Dendritic cell treated with granulocyte-macrophage colony-stimulating factor and Interleukin-4, amounts not matched to agents 40 ng/mL and 50 ng/mL, for 4 days (primary cell): Measurements from ENCODE around the gene MACROD2.
"Not testable (repeated sequence)": the region's sequence is repeated elsewhere in the genome, so short reads cannot be mapped to it uniquely, and the experiment has no call there.

ENCODE experiments used
- H3K27ac Mint-ChIP-seq: one replicate; pipeline ENCODE4 v1.8.0; 2022; ENCODE audit warnings: mild to moderate bottlenecking, mixed read lengths
- H3K27me3 Mint-ChIP-seq: one replicate; pipeline ENCODE4 v1.8.0; 2022; ENCODE audit warnings: mild to moderate bottlenecking, mixed read lengths
- H3K36me3 Mint-ChIP-seq: one replicate; pipeline ENCODE4 v1.8.0; 2022; ENCODE audit warnings: low read depth, mixed read lengths
- H3K4me1 Mint-ChIP-seq: one replicate; pipeline ENCODE4 v1.8.0; 2022; ENCODE audit warnings: low read depth, mixed read lengths
- H3K4me3 Mint-ChIP-seq: one replicate; pipeline ENCODE4 v1.8.0; 2022; ENCODE audit warnings: mild to moderate bottlenecking, moderate library complexity, mixed read lengths
- H3K9me3 Mint-ChIP-seq: one replicate; pipeline ENCODE4 v1.8.0; 2022; ENCODE audit warnings: mixed read lengths
- intact Hi-C: fragments of 100-400 bp; cut with micrococcal nuclease; formaldehyde crosslinking; loops from one replicate; pipeline ENCODE4 v1.15.0; 2022

Gene MACROD2

DNA sequence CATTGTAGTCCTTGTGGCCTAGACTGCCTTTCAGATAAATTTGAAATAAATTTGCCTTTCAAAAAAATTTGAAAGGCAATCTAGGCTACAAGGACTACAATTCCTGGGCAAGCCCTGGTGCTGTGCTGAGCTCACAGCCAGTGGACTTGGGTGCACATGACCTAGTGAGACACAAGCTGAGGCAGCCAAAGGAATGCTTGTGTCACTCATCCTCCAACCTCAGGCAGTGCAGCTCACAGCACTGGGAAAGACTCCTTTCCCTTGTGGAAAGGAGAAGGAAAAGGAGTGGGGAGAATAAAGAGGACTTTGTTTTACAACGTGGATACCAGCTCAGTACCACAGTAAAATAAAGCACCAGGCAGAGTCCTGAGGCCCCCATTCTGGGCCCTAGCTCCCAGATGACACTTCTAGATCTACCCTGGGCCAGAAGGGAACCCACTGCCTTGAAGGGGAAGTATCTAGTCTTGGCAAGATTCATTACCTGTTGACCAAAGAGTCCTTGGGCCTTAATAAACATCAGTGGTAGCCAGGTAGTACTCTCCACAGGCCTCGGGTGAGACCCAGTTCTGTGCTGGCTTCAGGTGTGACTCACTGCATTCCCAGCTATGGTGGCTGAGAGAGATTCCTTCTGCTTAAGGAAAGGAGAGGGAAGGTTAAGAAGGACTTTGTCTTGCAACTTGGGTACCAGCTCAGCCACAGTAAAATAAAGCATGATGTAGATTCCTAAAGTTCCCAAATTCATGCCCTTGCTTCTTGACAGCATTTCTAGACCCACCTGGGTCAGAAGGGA is 1001.8 kb downstream of the MACROD2 start:
- intact Hi-C loops: no loop called here
- H3K4me1 Mint-ChIP-seq: no peaks in the 10 kb centered on the region
- H3K9me3 Mint-ChIP-seq: peaks cover 31% of the 10 kb centered on the region
- no peak overlapping the region for H3K4me3 Mint-ChIP-seq
- H3K27ac Mint-ChIP-seq: no peak overlapping the region
- no peaks in the 10 kb centered on the region for H3K27me3 Mint-ChIP-seq
- no peaks in the 10 kb centered on the region for H3K36me3 Mint-ChIP-seq

DNA sequence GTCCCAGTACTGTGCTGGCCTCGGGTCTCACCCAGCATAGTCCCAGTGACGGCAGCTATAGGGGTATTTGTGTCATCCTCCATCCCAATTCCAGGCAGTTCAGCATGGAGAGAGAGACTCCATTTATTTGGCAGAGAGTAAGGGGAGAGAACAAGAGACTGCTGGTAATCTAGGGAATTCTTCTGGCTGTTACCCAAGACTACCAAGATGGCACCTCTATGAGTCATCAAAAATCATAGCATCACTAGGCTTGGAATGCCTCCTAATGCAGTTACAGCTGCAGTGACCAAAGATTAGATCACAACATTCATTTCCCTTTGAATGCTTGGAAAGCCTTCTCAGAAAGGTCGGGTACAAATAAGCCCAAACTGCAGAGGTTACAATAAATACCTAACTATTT is 1002.5 kb downstream of the MACROD2 start:
- intact Hi-C loops: no loop called here
- no peaks in the 10 kb centered on the region for H3K36me3 Mint-ChIP-seq
- H3K27ac Mint-ChIP-seq: no peak overlapping the region
- H3K9me3 Mint-ChIP-seq: peaks cover 31% of the 10 kb centered on the region
- no peaks in the 10 kb centered on the region for H3K27me3 Mint-ChIP-seq
- H3K4me1 Mint-ChIP-seq: no peaks in the 10 kb centered on the region
- no peak overlapping the region for H3K4me3 Mint-ChIP-seq

DNA sequence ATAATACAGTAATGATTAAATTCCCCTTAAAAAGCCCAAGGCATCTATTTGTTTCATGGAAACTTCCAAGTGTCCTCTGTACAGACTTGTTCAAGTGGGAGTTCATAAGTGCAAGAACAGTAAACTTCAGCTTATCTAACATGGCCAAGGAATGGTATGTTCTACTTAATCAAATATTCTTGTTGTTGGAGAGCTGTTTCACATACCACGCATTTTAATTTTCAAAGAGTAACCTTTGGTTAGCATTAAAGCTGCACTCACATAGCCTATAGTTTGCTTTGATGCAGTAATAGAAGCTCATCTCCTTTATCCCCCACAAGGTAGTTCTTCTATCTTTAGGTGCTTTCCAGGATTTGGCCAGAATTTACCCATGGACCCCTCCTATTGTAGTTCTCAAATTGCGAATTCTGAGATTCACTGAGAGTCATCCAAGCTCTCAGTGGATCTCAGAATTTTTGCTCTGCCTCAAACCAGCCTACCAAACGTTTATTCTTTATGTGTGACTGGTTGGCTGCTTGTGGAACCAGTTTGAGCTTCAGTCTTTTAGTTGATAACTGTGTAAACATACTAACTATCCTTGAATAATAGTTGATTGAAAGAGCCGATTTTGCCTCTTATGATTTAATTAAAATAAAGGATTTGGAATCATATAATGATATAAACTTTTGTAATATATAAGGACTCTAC is 1010.1 kb downstream of the MACROD2 start:
- no peak overlapping the region for H3K27ac Mint-ChIP-seq
- H3K4me3 Mint-ChIP-seq: no peak overlapping the region
- H3K4me1 Mint-ChIP-seq: no peaks in the 10 kb centered on the region
- H3K9me3 Mint-ChIP-seq: no peaks in the 10 kb centered on the region
- intact Hi-C loops: no loop called here
- H3K36me3 Mint-ChIP-seq: no peaks in the 10 kb centered on the region
- no peaks in the 10 kb centered on the region for H3K27me3 Mint-ChIP-seq

DNA sequence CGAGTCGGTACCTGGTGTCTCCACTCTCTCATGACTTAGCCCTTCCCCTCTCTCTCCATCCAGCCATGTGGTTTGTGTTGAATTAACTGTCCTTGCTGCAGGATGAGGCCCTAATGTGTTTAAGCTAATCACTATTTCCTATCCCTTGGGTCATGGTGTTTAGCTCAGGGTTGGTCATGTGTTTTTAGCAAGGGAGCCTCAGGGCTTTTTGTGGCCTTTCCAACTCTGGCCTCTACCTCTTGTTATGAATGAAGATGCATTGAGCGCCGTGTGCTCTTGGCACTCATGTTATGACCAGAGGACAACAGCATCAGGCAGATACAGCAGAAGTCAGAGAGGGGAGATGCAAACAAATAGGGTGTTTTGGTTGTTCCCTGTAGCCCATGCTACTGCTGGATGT is 1016.3 kb downstream of the MACROD2 start:
- peaks cover 19% of the 10 kb centered on the region for H3K9me3 Mint-ChIP-seq
- no peaks in the 10 kb centered on the region for H3K4me1 Mint-ChIP-seq
- intact Hi-C loops: no loop called here
- H3K27me3 Mint-ChIP-seq: no peaks in the 10 kb centered on the region
- H3K36me3 Mint-ChIP-seq: no peaks in the 10 kb centered on the region
- no peak overlapping the region for H3K27ac Mint-ChIP-seq
- H3K4me3 Mint-ChIP-seq: no peak overlapping the region

DNA sequence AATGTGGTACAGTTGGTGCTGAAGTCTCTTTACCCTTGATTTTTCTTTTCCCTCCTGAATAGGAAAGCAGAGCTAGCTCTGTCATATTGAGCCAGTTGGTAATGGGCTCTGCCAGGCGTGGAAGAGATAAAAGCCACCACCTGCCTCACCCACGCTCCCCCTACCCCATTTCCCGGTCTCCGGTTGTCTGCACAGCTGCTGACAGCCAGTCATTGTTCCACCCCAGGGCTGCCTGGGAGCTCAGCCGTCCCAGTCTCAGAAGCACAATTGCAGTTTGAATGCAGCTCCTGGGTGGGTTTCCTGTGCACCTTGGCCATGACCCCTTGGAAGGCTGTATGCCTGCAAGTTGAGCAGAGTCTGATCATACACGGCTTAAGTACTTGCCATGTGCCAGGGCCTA is 1017.2 kb downstream of the MACROD2 start:
- no peaks in the 10 kb centered on the region for H3K4me1 Mint-ChIP-seq
- H3K27me3 Mint-ChIP-seq: no peaks in the 10 kb centered on the region
- no peak overlapping the region for H3K27ac Mint-ChIP-seq
- intact Hi-C loops: no loop called here
- peaks cover 28% of the 10 kb centered on the region for H3K9me3 Mint-ChIP-seq
- H3K36me3 Mint-ChIP-seq: no peaks in the 10 kb centered on the region
- H3K4me3 Mint-ChIP-seq: no peak overlapping the region

DNA sequence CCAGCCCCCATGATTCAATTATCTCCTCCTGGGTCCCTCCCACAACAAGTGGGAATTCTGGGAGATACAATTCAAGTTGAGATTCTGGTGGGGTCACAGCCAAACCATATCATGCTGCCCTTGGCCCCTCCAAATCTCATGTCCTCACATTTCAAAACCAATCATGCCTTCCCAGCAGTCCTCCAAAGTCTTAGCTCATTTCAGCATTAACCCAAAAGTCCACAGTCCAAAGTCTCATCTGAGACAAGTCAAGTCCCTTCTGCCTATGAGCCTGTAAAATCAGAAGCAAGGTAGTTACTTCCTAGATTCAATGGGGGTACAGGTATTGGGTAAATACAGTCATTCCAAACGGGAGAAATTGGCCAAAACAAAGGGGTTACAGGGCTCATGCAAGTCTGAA is 1021.6 kb downstream of the MACROD2 start:
- H3K4me3 Mint-ChIP-seq, H3K4me1 Mint-ChIP-seq, intact Hi-C loops, H3K27me3 Mint-ChIP-seq, H3K36me3 Mint-ChIP-seq, H3K27ac Mint-ChIP-seq: not testable (repeated sequence)
- peaks cover 52% of the 10 kb centered on the region for H3K9me3 Mint-ChIP-seq

DNA sequence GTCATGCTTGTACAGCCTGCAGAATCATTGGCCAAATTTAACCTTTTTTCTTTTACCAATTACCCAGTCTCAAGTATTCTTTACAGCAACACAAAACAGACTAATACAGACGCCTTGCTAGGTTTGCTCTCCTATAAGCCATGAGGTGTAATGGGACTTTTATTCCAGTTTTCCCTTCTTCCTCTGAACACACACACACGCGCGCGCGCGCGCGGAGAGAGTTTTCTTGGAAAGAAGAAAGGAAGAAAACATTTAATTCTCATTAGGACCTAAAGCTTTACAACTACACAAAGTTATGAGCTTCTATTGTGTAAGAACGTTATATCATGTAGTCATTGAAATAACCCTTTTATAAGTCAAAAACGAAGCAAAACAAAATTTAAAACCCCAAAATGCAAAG is 1023.6 kb downstream of the MACROD2 start:
- H3K27ac Mint-ChIP-seq: no peak overlapping the region
- no peaks in the 10 kb centered on the region for H3K36me3 Mint-ChIP-seq
- no peak overlapping the region for H3K4me3 Mint-ChIP-seq
- no peaks in the 10 kb centered on the region for H3K27me3 Mint-ChIP-seq
- H3K4me1 Mint-ChIP-seq: no peaks in the 10 kb centered on the region
- peaks cover 55% of the 10 kb centered on the region for H3K9me3 Mint-ChIP-seq
- intact Hi-C loops: no loop called here

DNA sequence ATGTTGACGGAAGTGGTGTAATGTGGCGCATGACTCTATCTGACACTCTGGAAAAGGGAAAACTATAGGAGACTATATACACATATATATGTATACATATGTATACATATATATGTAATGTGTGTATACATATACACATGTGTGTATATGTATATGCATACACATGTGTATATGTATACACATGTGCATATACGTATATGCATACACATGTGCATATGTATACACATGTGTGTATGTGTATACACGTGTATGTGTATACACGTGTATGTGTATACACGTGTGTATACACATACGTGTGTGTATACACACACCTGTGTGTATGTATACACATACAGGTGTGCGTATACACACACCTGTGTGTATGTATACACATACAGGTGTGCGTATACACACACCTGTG is 1025.5 kb downstream of the MACROD2 start:
- peaks cover 51% of the 10 kb centered on the region for H3K9me3 Mint-ChIP-seq
- no peaks in the 10 kb centered on the region for H3K36me3 Mint-ChIP-seq

DNA sequence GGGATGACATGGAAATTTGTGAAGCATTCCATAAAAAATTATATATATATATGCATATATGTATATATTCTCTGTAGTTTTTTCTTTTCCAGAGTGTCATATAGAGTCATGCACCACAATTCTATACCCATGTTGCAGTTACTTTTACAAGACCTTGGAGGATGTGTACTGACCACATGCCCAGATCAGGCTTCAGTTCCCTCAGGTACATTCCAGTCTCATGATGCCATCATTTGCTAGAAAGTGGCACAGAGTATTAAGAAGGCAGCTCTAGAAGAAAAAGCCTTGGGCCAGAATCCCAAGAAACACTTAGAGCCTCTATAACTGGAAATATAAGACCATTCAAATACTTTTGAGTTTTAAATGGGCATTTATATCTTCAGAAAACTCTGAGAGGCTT is 1027.6 kb downstream of the MACROD2 start:
- H3K27me3 Mint-ChIP-seq: no peaks in the 10 kb centered on the region
- H3K27ac Mint-ChIP-seq: no peak overlapping the region
- H3K36me3 Mint-ChIP-seq: no peaks in the 10 kb centered on the region
- no peak overlapping the region for H3K4me3 Mint-ChIP-seq
- H3K4me1 Mint-ChIP-seq: no peaks in the 10 kb centered on the region
- H3K9me3 Mint-ChIP-seq: peaks cover 35% of the 10 kb centered on the region
- intact Hi-C loops: no loop called here

More for the DNA sequence above, 1025.5 kb downstream of the MACROD2 start:
- Mint-ChIP-seq H3K4me1 (no peaks in the 10 kb centered on the region), H3K27me3 (no peaks in the 10 kb centered on the region), H3K4me3 (no peak overlapping the region), H3K27ac (no peak overlapping the region)
- intact Hi-C loops: no loop called here

DNA sequence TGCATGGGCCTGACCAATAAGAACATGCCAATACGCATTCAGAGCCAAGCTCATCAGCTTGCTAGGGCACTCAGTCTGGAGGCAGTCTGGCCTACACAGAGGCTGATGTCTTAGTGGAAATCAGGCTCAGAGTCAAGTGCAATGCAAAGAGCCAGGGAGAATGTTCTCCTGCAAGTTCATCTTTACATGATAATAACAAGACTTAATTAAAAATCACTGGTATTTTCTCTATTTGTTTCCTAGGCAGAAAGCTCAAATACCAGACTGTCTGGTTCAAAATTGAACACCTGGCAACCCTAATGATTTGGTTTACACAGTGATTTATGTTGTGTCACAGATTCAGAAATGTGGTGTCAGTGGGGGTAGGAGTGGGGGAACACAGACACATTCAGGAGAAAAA is 1031.4 kb downstream of the MACROD2 start:
- H3K27me3 Mint-ChIP-seq: no peaks in the 10 kb centered on the region
- intact Hi-C loops: no loop called here
- no peak overlapping the region for H3K4me3 Mint-ChIP-seq
- H3K27ac Mint-ChIP-seq: no peak overlapping the region
- H3K9me3 Mint-ChIP-seq: peaks cover 54% of the 10 kb centered on the region
- H3K36me3 Mint-ChIP-seq: no peaks in the 10 kb centered on the region
- H3K4me1 Mint-ChIP-seq: no peaks in the 10 kb centered on the region

DNA sequence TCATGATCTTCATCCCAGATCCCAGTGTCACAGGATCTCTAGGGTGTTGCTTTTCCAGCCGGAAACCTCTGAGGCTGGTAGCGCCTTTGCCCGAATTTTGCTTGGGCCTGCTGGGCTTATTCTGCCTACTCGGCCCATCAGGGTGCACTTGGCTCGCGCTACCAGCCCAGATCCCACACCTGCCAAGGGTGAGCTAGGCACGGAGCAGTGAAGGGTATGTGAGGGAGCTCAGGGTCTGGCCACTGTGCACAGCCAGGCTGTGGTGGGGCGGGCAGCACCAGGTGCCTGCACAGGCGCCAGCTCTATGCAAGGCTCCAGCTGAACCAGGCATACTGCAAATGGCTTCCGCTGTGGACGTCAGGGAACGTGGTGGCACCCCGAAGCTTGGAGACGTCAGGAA is 1035.5 kb downstream of the MACROD2 start:
- H3K9me3 Mint-ChIP-seq: peaks cover 63% of the 10 kb centered on the region
- no peaks in the 10 kb centered on the region for H3K27me3 Mint-ChIP-seq
- no peaks in the 10 kb centered on the region for H3K4me1 Mint-ChIP-seq
- no peaks in the 10 kb centered on the region for H3K36me3 Mint-ChIP-seq
- H3K4me3 Mint-ChIP-seq: no peak overlapping the region
- H3K27ac Mint-ChIP-seq: no peak overlapping the region
- intact Hi-C loops: no loop called here

DNA sequence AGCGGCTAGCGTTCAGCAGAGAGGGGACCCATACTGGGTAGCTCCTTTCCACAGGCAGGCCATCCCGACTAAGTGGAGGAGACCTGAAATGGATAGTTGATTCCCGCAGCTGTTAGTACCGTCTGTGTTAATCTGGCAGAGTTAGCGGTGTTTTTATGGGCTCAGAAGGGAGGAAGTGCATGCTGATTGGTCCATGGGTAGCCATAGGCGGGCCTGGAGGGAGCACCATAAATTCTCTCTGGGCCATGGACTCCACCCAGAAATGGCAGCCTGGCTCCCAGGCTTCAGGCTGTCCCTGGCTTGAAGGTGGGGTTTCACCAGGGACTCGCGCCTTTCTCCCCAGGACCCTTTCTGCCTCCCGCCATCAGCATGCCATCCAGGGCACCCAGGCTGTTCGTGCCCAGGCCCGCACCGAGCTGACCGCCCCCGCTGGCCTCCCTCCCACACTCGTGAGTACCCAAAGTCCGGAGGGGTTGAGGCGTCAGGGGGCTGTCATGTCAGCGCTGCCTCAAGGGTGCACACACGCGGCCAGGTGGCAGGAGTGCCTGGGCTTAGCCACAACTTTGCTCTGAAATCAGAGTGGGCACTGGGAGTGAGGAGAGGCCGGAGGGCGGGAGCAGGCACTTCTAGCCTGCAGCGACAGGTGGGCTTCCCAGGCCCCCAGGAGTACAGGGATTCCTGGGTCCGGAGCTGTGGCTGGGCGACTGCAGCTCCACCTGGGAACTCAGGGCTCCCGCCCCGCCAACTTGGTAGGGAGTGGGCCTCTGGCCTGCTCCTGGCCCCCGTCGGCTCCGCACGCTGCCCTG is 1036.4 kb downstream of the MACROD2 start:
- H3K27me3 Mint-ChIP-seq: no peaks in the 10 kb centered on the region

DNA sequence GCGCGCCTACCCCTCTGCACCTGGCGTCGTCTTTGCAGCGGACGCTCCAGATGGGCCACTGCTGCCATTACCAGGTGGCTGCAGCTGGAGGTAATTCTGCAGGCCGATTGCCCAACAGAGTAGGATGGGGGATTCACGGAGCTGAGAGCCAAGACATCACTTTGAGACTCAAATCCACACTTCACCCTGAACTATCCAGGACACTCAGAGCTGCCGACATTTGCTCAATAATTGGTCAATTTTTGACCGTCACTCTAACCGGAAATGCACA is 1037.0 kb downstream of the MACROD2 start:
- no peaks in the 10 kb centered on the region for H3K4me1 Mint-ChIP-seq
- intact Hi-C loops: no loop called here
- no peaks in the 10 kb centered on the region for H3K36me3 Mint-ChIP-seq
- no peak overlapping the region for H3K27ac Mint-ChIP-seq
- H3K4me3 Mint-ChIP-seq: no peak overlapping the region
- no peaks in the 10 kb centered on the region for H3K27me3 Mint-ChIP-seq
- peaks cover 63% of the 10 kb centered on the region for H3K9me3 Mint-ChIP-seq

More for the DNA sequence above, 1036.4 kb downstream of the MACROD2 start:
- Mint-ChIP-seq H3K9me3 (peaks cover 63% of the 10 kb centered on the region), H3K4me3 (no peak overlapping the region), H3K27ac (no peak overlapping the region), H3K36me3 (no peaks in the 10 kb centered on the region), H3K4me1 (no peaks in the 10 kb centered on the region)
- intact Hi-C loops: no loop called here

DNA sequence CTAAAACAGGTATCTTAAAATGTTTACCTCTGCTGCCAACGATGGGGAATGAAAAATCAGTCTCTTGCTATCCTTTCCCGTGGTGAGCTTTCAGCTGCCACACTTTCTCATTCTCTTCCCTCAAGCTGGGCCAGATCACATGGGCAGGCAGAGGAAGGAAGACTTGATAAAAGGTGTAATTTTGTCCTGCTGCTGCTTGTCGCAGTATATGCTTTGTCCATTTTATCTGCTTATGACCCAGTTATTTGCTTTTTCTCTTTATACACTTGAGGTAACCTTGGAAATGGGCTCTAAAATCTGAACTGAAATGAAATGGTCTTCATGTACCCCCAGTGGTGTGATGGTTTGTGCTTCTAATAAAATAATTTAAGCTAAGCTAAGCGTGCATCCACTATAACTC is 1038.0 kb downstream of the MACROD2 start:
- H3K36me3 Mint-ChIP-seq: no peaks in the 10 kb centered on the region
- peaks cover 54% of the 10 kb centered on the region for H3K9me3 Mint-ChIP-seq
- no peak overlapping the region for H3K4me3 Mint-ChIP-seq
- H3K4me1 Mint-ChIP-seq: no peaks in the 10 kb centered on the region
- H3K27me3 Mint-ChIP-seq: no peaks in the 10 kb centered on the region
- intact Hi-C loops: no loop called here
- H3K27ac Mint-ChIP-seq: no peak overlapping the region
